Body of pancreas (tissue), 4 donors: ENCODE measurements around the gene PLIN4. TPM values are rescaled to one million over a fixed set of nuclear protein-coding genes. Genes with fewer than 3 reads are reported as not detected.

Source experiments
- ATAC-seq: fragments of 150-250 bp; one replicate; pipeline ENCODE4 v1.9.1; 2016
- DNase-seq, 4 donors: peaks; one replicate each; pipeline ENCODE4 v3.0.0-alpha.2; 2019
- H3K27ac ChIP-seq, 4 donors: fragments of 200-600 bp; sonication (generic); 1 replicate in 3 of 4; 2 replicates in 1 of 4; pipeline versions ENCODE4 v1.5.1 to v1.6.1; 2016 to 2019; ENCODE audit warnings: mild to moderate bottlenecking in 1 of 4, mixed read lengths in 1 of 4, moderate library complexity in 1 of 4
- H3K27me3 ChIP-seq, 2 donors: fragments of 200-600 bp; sonication (generic); one replicate each; pipeline ENCODE4 v1.6.0; 2016; ENCODE audit warnings: mild to moderate bottlenecking in 1 of 2
- H3K36me3 ChIP-seq, 2 donors: fragments of 200-600 bp; sonication (generic); replicated peaks in 1 of 2; 2 replicates each; pipeline ENCODE4 v1.5.1; 2016; ENCODE audit warnings: low read depth in 2 of 2; ENCODE audit not compliant: insufficient read depth in 1 of 2
- H3K4me1 ChIP-seq: fragments of 200-600 bp; sonication (generic); one replicate; pipeline ENCODE4 v1.6.0; 2016
- H3K4me3 ChIP-seq, 2 donors: fragments of 200-600 bp; sonication (generic); 1 replicate in 1 of 2; 2 replicates in 1 of 2; pipeline ENCODE4 v1.5.1; 2016 to 2019
- H3K9me3 ChIP-seq, 3 donors: fragments of 200-600 bp; sonication (generic); 1 replicate in 2 of 3; 2 replicates in 1 of 3; pipeline ENCODE4 v1.5.1; 2016
- CTCF ChIP-seq, 7 experiments: fragments of 450-650 bp in 4 of 7; fragments of 200-600 bp in 3 of 7; sonication (generic) in 3 of 7; IDR thresholded peaks; one replicate each; pipeline ENCODE4 v1.5.1; 2016 to 2019; ENCODE audit warnings: antibody characterized with exemption in 7 of 7
- POLR2A ChIP-seq, 3 donors: fragments of 450-650 bp; IDR thresholded peaks; one replicate each; pipeline ENCODE4 v1.6.1; 2016; ENCODE audit warnings: antibody characterized with exemption in 3 of 3, mild to moderate bottlenecking in 2 of 3
- WGBS, 2 donors: methylation state at CpG; one replicate each; pipeline ENCODE4 v1.1.5; 2017; 5-methylcytosine and 5-hydroxymethylcytosine counted together
- intact Hi-C: fragments of 100-400 bp; cut with DNase I; formaldehyde crosslinking; loops from one replicate; pipeline ENCODE4 v1.15.1; 2023
- total RNA-seq, 2 donors: library from RNA; depleted of rRNA; stranded (reverse); fragments of >200 nt; gene quantifications; one replicate each; pipeline ENCODE4 v1.1.0, GENCODE V29; 2016

PLIN4 gene
- total RNA-seq, 2 donors from 2014 or later, result 18.9 to 125 TPM

GRCh38 chr19:4500841-4501591, 17.3 kb downstream of the PLIN4 start:
- WGBS, 2 donors, result 90 to 94% methylated on average over 9 to 29 of the region's 29 CpGs
- ATAC-seq (no peak), DNase-seq (no peak)
- Histone ChIP-seq H3K27ac (no peak overlapping the region), H3K9me3 (no peaks in the 10 kb centered on the region), H3K4me3 (no peak overlapping the region), H3K4me1 (no peaks in the 10 kb centered on the region), H3K27me3 (no peaks in the 10 kb centered on the region), H3K36me3 (peaks cover 0 to 4% of the 10 kb centered on the region in 2 donors)
- intact Hi-C loops, result no loop called here
- TF ChIP-seq POLR2A (IDR thresholded peaks at IDR 0.05), result no peak
- TF ChIP-seq CTCF (IDR thresholded peaks at IDR 0.05), result no peak

- H3K36me3 ChIP-seq, result peaks cover 0 to 8% of the 10 kb centered on the region in 2 donors
- no peaks in the 10 kb centered on the region for H3K4me1 ChIP-seq
- H3K9me3 ChIP-seq, result no peaks in the 10 kb centered on the region
- no peak overlapping the region for H3K27ac ChIP-seq
- intact Hi-C loops, result no loop called here
- TF ChIP-seq CTCF (IDR thresholded peaks at IDR 0.05), result no peak
- no peak for TF ChIP-seq POLR2A (IDR thresholded peaks at IDR 0.05)
- ATAC-seq (no peak), DNase-seq (no peak)
- H3K4me3 ChIP-seq, result no peak overlapping the region
- no peaks in the 10 kb centered on the region for H3K27me3 ChIP-seq
- 87 to 97% methylated on average over 11 to 12 of the region's 15 CpGs for WGBS, 2 donors
Measured at GRCh38 chr19:4499855-4500254, 18.4 kb downstream of the PLIN4 start.

- Histone ChIP-seq H3K4me1 (no peaks in the 10 kb centered on the region), H3K36me3 (peaks cover under 1 to 10% of the 10 kb centered on the region in 2 donors), H3K27me3 (no peaks in the 10 kb centered on the region), H3K9me3 (no peaks in the 10 kb centered on the region), H3K27ac (no peak overlapping the region), H3K4me3 (no peak overlapping the region)
- no peak for DNase-seq
- ATAC-seq, result no peak
- no peak for TF ChIP-seq CTCF (IDR thresholded peaks at IDR 0.05)
- no peak for TF ChIP-seq POLR2A (IDR thresholded peaks at IDR 0.05)
- 94 to 97% methylated on average over 23 of the region's 23 CpGs for WGBS, 2 donors
- intact Hi-C loops, result no loop called here
Measured at GRCh38 chr19:4499318-4499717, 19.0 kb downstream of the PLIN4 start.

GRCh38 chr19:4498694-4499093, 19.6 kb downstream of the PLIN4 start:
- Histone ChIP-seq H3K4me3 (no peak overlapping the region), H3K27me3 (no peaks in the 10 kb centered on the region), H3K4me1 (no peaks in the 10 kb centered on the region), H3K9me3 (no peaks in the 10 kb centered on the region), H3K27ac (no peak overlapping the region), H3K36me3 (peaks cover 7 to 13% of the 10 kb centered on the region in 2 donors)
- ATAC-seq, result no peak
- no peak for DNase-seq
- WGBS, 2 donors, result 88 to 98% methylated on average over 7 to 12 of the region's 12 CpGs
- TF ChIP-seq POLR2A (IDR thresholded peaks at IDR 0.05) (no peak), CTCF (IDR thresholded peaks at IDR 0.05) (no peak)
- intact Hi-C loops, result no loop called here
